Suprapubic skin (tissue), 4 donors: Measurements from ENCODE around the gene LDB2. TPM values are rescaled to one million over a fixed set of nuclear protein-coding genes. Genes with fewer than 3 reads are reported as not detected.

Source experiments
- DNase-seq, 2 donors: peaks; one replicate each; pipeline ENCODE4 v3.0.0-alpha.2; 2019; ENCODE audit warnings: low spot score in 2 of 2
- H3K27ac ChIP-seq: fragments of 200-600 bp; sonication (generic); one replicate; pipeline ENCODE4 v1.5.1; 2019
- H3K27me3 ChIP-seq: fragments of 200-600 bp; sonication (generic); one replicate; pipeline ENCODE4 v1.5.1; 2019
- H3K36me3 ChIP-seq: fragments of 200-600 bp; sonication (generic); one replicate; pipeline ENCODE4 v1.5.1; 2019
- H3K4me1 ChIP-seq: fragments of 200-600 bp; sonication (generic); one replicate; pipeline ENCODE4 v1.5.1; 2019
- H3K4me3 ChIP-seq: fragments of 200-600 bp; sonication (generic); one replicate; pipeline ENCODE4 v1.5.1; 2019; ENCODE audit warnings: mild to moderate bottlenecking
- H3K9me3 ChIP-seq: fragments of 200-600 bp; sonication (generic); one replicate; pipeline ENCODE4 v1.5.1; 2019
- EP300 ChIP-seq: sonication (generic); formaldehyde crosslinking; IDR thresholded peaks from one replicate; pipeline ENCODE4 v1.6.1; 2017; ENCODE audit warnings: antibody characterized with exemption
- POLR2A ChIP-seq, 2 donors: fragments of 450-650 bp; IDR thresholded peaks; one replicate each; pipeline ENCODE4 v1.6.1; 2017; ENCODE audit warnings: antibody characterized with exemption in 2 of 2, mild to moderate bottlenecking in 2 of 2, moderate library complexity in 2 of 2
- POLR2AphosphoS5 ChIP-seq, 3 donors: sonication (generic); formaldehyde crosslinking; IDR thresholded peaks; one replicate each; pipeline ENCODE4 v1.6.1; 2017; ENCODE audit warnings: antibody characterized with exemption in 3 of 3
- WGBS: methylation state at CpG from one replicate; pipeline ENCODE4 v1.1.5; 2018; 5-methylcytosine and 5-hydroxymethylcytosine counted together
- total RNA-seq, 4 donors: library from RNA; depleted of rRNA; stranded (reverse); fragments of >200 nt; gene quantifications; one replicate each; pipeline ENCODE4 v1.1.0, GENCODE V29; 2016
- TF ChIP-seq, protein P1 (sequence below), 2 donors: fragments of 200-600 bp in 1 of 2; fragments of 450-650 bp in 1 of 2; sonication (generic) in 1 of 2; IDR thresholded peaks; one replicate each; pipeline ENCODE4 v1.5.1; 2016 to 2019; ENCODE audit warnings: antibody characterized with exemption in 2 of 2, mild to moderate bottlenecking in 1 of 2, moderate library complexity in 1 of 2

Gene LDB2
- total RNA-seq, 4 donors from 2014 or later = 4.7 to 17.7 (median 9.9) TPM

GRCh38 chr4:16869594-16870245 is 28.7 kb downstream of the LDB2 start:
- Histone ChIP-seq H3K36me3 (no peaks in the 10 kb centered on the region), H3K27me3 (no peaks in the 10 kb centered on the region), H3K27ac (no peak overlapping the region), H3K4me3 (no peak overlapping the region), H3K9me3 (no peaks in the 10 kb centered on the region), H3K4me1 (no peaks in the 10 kb centered on the region)
- no peak for DNase-seq
- 92% methylated on average over 12 of the region's 12 CpGs for WGBS
- no peak for TF ChIP-seq POLR2AphosphoS5 (IDR thresholded peaks at IDR 0.05)
- TF ChIP-seq POLR2A (IDR thresholded peaks at IDR 0.05) = no peak
- TF ChIP-seq, protein P1, sequence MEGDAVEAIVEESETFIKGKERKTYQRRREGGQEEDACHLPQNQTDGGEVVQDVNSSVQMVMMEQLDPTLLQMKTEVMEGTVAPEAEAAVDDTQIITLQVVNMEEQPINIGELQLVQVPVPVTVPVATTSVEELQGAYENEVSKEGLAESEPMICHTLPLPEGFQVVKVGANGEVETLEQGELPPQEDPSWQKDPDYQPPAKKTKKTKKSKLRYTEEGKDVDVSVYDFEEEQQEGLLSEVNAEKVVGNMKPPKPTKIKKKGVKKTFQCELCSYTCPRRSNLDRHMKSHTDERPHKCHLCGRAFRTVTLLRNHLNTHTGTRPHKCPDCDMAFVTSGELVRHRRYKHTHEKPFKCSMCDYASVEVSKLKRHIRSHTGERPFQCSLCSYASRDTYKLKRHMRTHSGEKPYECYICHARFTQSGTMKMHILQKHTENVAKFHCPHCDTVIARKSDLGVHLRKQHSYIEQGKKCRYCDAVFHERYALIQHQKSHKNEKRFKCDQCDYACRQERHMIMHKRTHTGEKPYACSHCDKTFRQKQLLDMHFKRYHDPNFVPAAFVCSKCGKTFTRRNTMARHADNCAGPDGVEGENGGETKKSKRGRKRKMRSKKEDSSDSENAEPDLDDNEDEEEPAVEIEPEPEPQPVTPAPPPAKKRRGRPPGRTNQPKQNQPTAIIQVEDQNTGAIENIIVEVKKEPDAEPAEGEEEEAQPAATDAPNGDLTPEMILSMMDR (IDR thresholded peaks at IDR 0.05) = no peak
- no peak for TF ChIP-seq EP300

DNA sequence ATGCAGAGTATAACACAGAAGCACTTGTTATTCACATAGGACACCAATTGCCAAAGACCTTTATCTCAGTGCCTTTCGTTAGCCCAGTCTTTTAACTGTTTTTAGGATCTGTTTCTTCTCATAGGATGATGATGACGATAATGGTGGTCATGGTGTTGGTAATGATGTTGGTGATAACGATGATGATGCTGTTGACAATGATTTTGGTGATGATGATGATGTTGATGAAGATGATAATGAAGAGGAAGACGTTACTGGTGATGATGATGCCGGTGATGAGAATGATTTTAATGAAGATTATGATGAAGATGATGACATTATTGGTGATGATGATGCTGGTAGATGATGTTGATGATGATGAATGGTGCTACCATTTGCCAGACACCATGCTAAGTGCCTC is 29.8 kb downstream of the LDB2 start:
- TF ChIP-seq EP300 (no peak), POLR2A (IDR thresholded peaks at IDR 0.05) (no peak), POLR2AphosphoS5 (IDR thresholded peaks at IDR 0.05) (no peak)
- TF ChIP-seq, protein P1 (IDR thresholded peaks at IDR 0.05) = no peak
- Histone ChIP-seq H3K27ac (no peak overlapping the region), H3K9me3 (no peaks in the 10 kb centered on the region), H3K27me3 (no peaks in the 10 kb centered on the region), H3K4me3 (no peak overlapping the region), H3K4me1 (no peaks in the 10 kb centered on the region), H3K36me3 (no peaks in the 10 kb centered on the region)
- no peak for DNase-seq
- WGBS = 88% methylated on average over 5 of the region's 5 CpGs

DNA sequence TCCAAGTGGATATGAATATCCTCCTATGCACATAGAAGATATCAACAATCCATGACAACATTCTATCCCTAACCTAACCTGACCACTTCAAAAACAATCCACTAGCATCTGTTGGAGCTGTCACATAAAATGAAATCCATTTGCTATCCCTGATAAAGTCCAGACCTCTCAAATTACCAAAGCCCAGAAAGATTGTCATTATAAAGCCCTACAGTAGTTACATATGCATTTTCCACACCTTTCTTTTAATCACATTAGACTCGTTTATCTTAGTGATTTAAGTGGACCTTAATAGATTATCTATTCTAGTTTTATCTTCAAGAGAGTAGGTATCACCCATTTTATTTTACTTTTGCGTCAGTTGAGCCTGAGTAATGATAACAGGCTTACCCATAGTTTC is 30.6 kb downstream of the LDB2 start:
- TF ChIP-seq POLR2AphosphoS5 (IDR thresholded peaks at IDR 0.05) (no peak), EP300 (no peak)
- TF ChIP-seq, protein P1 (IDR thresholded peaks at IDR 0.05) = no peak
- H3K9me3 ChIP-seq = no peaks in the 10 kb centered on the region
- no peak overlapping the region for H3K4me3 ChIP-seq
- no peaks in the 10 kb centered on the region for H3K4me1 ChIP-seq
- H3K27me3 ChIP-seq = no peaks in the 10 kb centered on the region
- DNase-seq = no peak
- no peak overlapping the region for H3K27ac ChIP-seq
- H3K36me3 ChIP-seq = no peaks in the 10 kb centered on the region
- 52% methylated on average over 2 of the region's 2 CpGs for WGBS

- no peak for TF ChIP-seq POLR2AphosphoS5 (IDR thresholded peaks at IDR 0.05)
- no peak for TF ChIP-seq POLR2A (IDR thresholded peaks at IDR 0.05)
- TF ChIP-seq, protein P1 (IDR thresholded peaks at IDR 0.05) = no peak
- no peak for TF ChIP-seq EP300
- Histone ChIP-seq H3K9me3 (no peaks in the 10 kb centered on the region), H3K4me1 (no peaks in the 10 kb centered on the region), H3K27ac (no peak overlapping the region), H3K4me3 (no peak overlapping the region), H3K27me3 (no peaks in the 10 kb centered on the region), H3K36me3 (no peaks in the 10 kb centered on the region)
- WGBS = 72% methylated on average over 3 of the region's 3 CpGs
- DNase-seq = no peak
Measured at GRCh38 chr4:16866974-16867373, 31.5 kb downstream of the LDB2 start.

DNA sequence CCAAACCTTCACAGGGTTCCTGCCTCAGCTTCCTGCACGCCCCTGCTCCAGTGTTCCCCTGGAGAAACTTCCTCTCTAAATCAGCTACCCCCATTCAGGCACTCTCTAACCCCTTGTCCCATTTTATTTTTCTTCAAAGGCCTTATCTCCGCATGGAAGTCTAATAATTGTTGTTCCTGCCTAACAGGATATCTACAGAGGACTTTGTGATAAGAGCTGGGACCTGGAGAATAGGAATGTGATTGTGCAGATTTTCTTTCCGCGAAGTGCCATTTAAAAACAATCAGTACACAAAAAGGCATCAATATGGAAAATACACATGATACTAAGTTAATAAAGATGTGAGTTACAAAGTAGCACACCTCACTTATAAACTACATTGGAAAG is 32.6 kb downstream of the LDB2 start:
- no peaks in the 10 kb centered on the region for H3K9me3 ChIP-seq
- H3K36me3 ChIP-seq = no peaks in the 10 kb centered on the region
- no peaks in the 10 kb centered on the region for H3K4me1 ChIP-seq
- H3K27me3 ChIP-seq = no peaks in the 10 kb centered on the region
- TF ChIP-seq, protein P1 (IDR thresholded peaks at IDR 0.05) = no peak
- TF ChIP-seq POLR2A (IDR thresholded peaks at IDR 0.05) (no peak), EP300 (no peak), POLR2AphosphoS5 (IDR thresholded peaks at IDR 0.05) (no peak)
- WGBS = 85% methylated on average over 4 of the region's 4 CpGs
- H3K4me3 ChIP-seq = no peak overlapping the region
- no peak for DNase-seq
- H3K27ac ChIP-seq = no peak overlapping the region
